ENCODE results near the gene GPR139.

The GPR139 gene

GRCh38 chr16:20094157-20094556, 20.5 kb upstream of the GPR139 start:
- Histone ChIP-seq H2AFZ (ENCODE audit: low read depth, low read length, severe bottlenecking) (no peak overlapping the region), H3K79me2 (ENCODE audit: insufficient read depth, low read length) (no peaks in the 10 kb centered on the region), H3K9ac (ENCODE audit: low read length) (no peak overlapping the region), H3K4me2 (ENCODE audit: low read depth, low read length, poor library complexity, severe bottlenecking) (no peak overlapping the region), H3K27me3 (ENCODE audit: low read length) (no peaks in the 10 kb centered on the region), H3K36me3 (ENCODE audit: low read length) (no peaks in the 10 kb centered on the region), H3K4me3 (ENCODE audit: insufficient read depth, low read length, poor library complexity, severe bottlenecking) (no peak overlapping the region), H3K9me2 (replicated peaks; ENCODE audit: insufficient read depth, low read length) (no peaks in the 10 kb centered on the region), H3F3A (ENCODE audit: insufficient read depth) (no peaks in the 10 kb centered on the region), H3K9me3 (ENCODE audit: insufficient read depth, low read length) (no peaks in the 10 kb centered on the region), H4K20me1 (ENCODE audit: low read depth, low read length) (no peaks in the 10 kb centered on the region), H3K27ac (ENCODE audit: low read depth, low read length) (no peak overlapping the region)
- no peak for TF ChIP-seq CTCF (IDR thresholded peaks at IDR 0.05; ENCODE audit: insufficient read depth, low read length, poor library complexity, severe bottlenecking)
- TF ChIP-seq EZH2phosphoT487 (conservative IDR thresholded peaks at IDR 0.05; ENCODE audit: low read length) = no peak

GRCh38 chr16:20089246-20089965, 15.7 kb upstream of the GPR139 start:
- Histone ChIP-seq H3K9me3 (ENCODE audit: insufficient read depth, low read length) (no peaks in the 10 kb centered on the region), H3K9ac (ENCODE audit: low read length) (no peak overlapping the region), H3K27ac (ENCODE audit: low read depth, low read length) (no peak overlapping the region), H3K79me2 (ENCODE audit: insufficient read depth, low read length) (no peaks in the 10 kb centered on the region), H3K36me3 (ENCODE audit: low read length) (no peaks in the 10 kb centered on the region), H4K20me1 (ENCODE audit: low read depth, low read length) (no peaks in the 10 kb centered on the region), H3K4me3 (ENCODE audit: insufficient read depth, low read length, poor library complexity, severe bottlenecking) (no peak overlapping the region), H2AFZ (ENCODE audit: low read depth, low read length, severe bottlenecking) (no peak overlapping the region), H3K9me2 (replicated peaks; ENCODE audit: insufficient read depth, low read length) (no peaks in the 10 kb centered on the region), H3K4me2 (ENCODE audit: low read depth, low read length, poor library complexity, severe bottlenecking) (no peak overlapping the region), H3F3A (ENCODE audit: insufficient read depth) (no peaks in the 10 kb centered on the region), H3K27me3 (ENCODE audit: low read length) (no peaks in the 10 kb centered on the region)
- TF ChIP-seq EZH2phosphoT487 (conservative IDR thresholded peaks at IDR 0.05; ENCODE audit: low read length) (no peak), CTCF (IDR thresholded peaks at IDR 0.05; ENCODE audit: insufficient read depth, low read length, poor library complexity, severe bottlenecking) (no peak)

- Histone ChIP-seq H4K20me1 (ENCODE audit: low read depth, low read length) (no peaks in the 10 kb centered on the region), H3K9ac (ENCODE audit: low read length) (no peak overlapping the region), H3K9me3 (ENCODE audit: insufficient read depth, low read length) (no peaks in the 10 kb centered on the region), H3K9me2 (replicated peaks; ENCODE audit: insufficient read depth, low read length) (no peaks in the 10 kb centered on the region), H3K27me3 (ENCODE audit: low read length) (no peaks in the 10 kb centered on the region), H3K79me2 (ENCODE audit: insufficient read depth, low read length) (no peaks in the 10 kb centered on the region), H3K4me3 (ENCODE audit: insufficient read depth, low read length, poor library complexity, severe bottlenecking) (no peak overlapping the region), H3K4me2 (ENCODE audit: low read depth, low read length, poor library complexity, severe bottlenecking) (no peak overlapping the region), H3K27ac (ENCODE audit: low read depth, low read length) (no peak overlapping the region), H2AFZ (ENCODE audit: low read depth, low read length, severe bottlenecking) (no peak overlapping the region), H3K36me3 (ENCODE audit: low read length) (no peaks in the 10 kb centered on the region), H3F3A (ENCODE audit: insufficient read depth) (no peaks in the 10 kb centered on the region)
- TF ChIP-seq EZH2phosphoT487 (conservative IDR thresholded peaks at IDR 0.05; ENCODE audit: low read length) (no peak), CTCF (IDR thresholded peaks at IDR 0.05; ENCODE audit: insufficient read depth, low read length, poor library complexity, severe bottlenecking) (no peak)
Measured at GRCh38 chr16:20084624-20085226, 11.0 kb upstream of the GPR139 start.
